OCI-M1 (cell line): ENCODE measurements around the gene AKR1C1.
"Not testable (repeated sequence)": the region's sequence is repeated elsewhere in the genome, so short reads cannot be mapped to it uniquely, and the experiment has no call there.

Experiments
- DNase-seq: peaks from one replicate; lab custom pipeline; 2025; lab: John Stamatoyannopoulos, UW

The AKR1C1 gene

GRCh38 chr10:4962876-4963814 lies at the start of gene AKR1C1:
Gene AKR1C1, plus strand, starts transcription at chr10:4963415. Its CDS starts 30 bp downstream, at chr10:4963445.
- DNase-seq: peak; percentile 70

GRCh38 chr10:4914213-4914850 lies 48.9 kb upstream of the AKR1C1 start:
- no peak for DNase-seq

- no peak for DNase-seq
These were observed 47.0 kb upstream of the AKR1C1 start for GRCh38 chr10:4916086-4916716.

- DNase-seq: no peak
These were observed 45.0 kb upstream of the AKR1C1 start for GRCh38 chr10:4918236-4918635.

GRCh38 chr10:4924482-4924881 lies 38.7 kb upstream of the AKR1C1 start:
- not testable (repeated sequence) for DNase-seq

- DNase-seq: no peak
These were observed 36.8 kb upstream of the AKR1C1 start for GRCh38 chr10:4926400-4926799.

- DNase-seq: peak; percentile 29
These were observed 31.6 kb upstream of the AKR1C1 start for GRCh38 chr10:4931587-4931986.

- DNase-seq: no peak
These were observed 28.7 kb upstream of the AKR1C1 start for GRCh38 chr10:4934391-4934987.

- no peak for DNase-seq
These were observed 25.9 kb upstream of the AKR1C1 start for GRCh38 chr10:4937346-4937745.

GRCh38 chr10:4939224-4940072 lies 23.8 kb upstream of the AKR1C1 start:
- DNase-seq: no peak

- DNase-seq: not testable (repeated sequence)
These were observed 23.2 kb upstream of the AKR1C1 start for GRCh38 chr10:4940073-4940428.

- DNase-seq: not testable (repeated sequence)
These were observed 22.3 kb upstream of the AKR1C1 start for GRCh38 chr10:4940909-4941308.

GRCh38 chr10:4941540-4942330 lies 21.5 kb upstream of the AKR1C1 start:
- peak; percentile 64 for DNase-seq

- peak; percentile 40 for DNase-seq
These were observed 20.3 kb upstream of the AKR1C1 start for GRCh38 chr10:4942931-4943330.

- not testable (repeated sequence) for DNase-seq
These were observed 19.8 kb upstream of the AKR1C1 start for GRCh38 chr10:4943416-4943815.

GRCh38 chr10:4943821-4944220 lies 19.4 kb upstream of the AKR1C1 start:
- DNase-seq: no peak

GRCh38 chr10:4944841-4945240 lies 18.4 kb upstream of the AKR1C1 start:
- DNase-seq: no peak

- DNase-seq: no peak
These were observed 17.2 kb upstream of the AKR1C1 start for GRCh38 chr10:4945766-4946717.

GRCh38 chr10:4947039-4947634 lies 16.1 kb upstream of the AKR1C1 start:
- DNase-seq: no peak
